Activated T-cell treated with anti-CD3 and anti-CD28 coated beads, Interleukin-2, amount 50 U/mL, for 24 hours (primary cell): ENCODE data around the gene FDX2.

Experiments used
- DNase-seq: peaks from one replicate; pipeline ENCODE4 v3.0.0-alpha.2; 2020
- H3K27ac Mint-ChIP-seq: 2 replicates; pipeline ENCODE4 v1.8.0; 2020; ENCODE audit warnings: mild to moderate bottlenecking, mixed read lengths
- H3K27me3 Mint-ChIP-seq: 2 replicates; pipeline ENCODE4 v1.8.0; 2020; ENCODE audit warnings: mixed read lengths
- H3K36me3 Mint-ChIP-seq: 2 replicates; pipeline ENCODE4 v1.8.0; 2020; ENCODE audit warnings: low read depth, mixed read lengths
- H3K4me1 Mint-ChIP-seq: 2 replicates; pipeline ENCODE4 v1.8.0; 2020; ENCODE audit warnings: low read depth, mixed read lengths
- H3K4me3 Mint-ChIP-seq: 2 replicates; pipeline ENCODE4 v1.8.0; 2020; ENCODE audit warnings: mild to moderate bottlenecking, moderate library complexity, mixed read lengths
- H3K9me3 Mint-ChIP-seq: 2 replicates; pipeline ENCODE4 v1.8.0; 2020; ENCODE audit warnings: mixed read lengths

The FDX2 gene

GRCh38 chr19:10269333-10270179, 46.3 kb downstream of the FDX2 start:
- DNase-seq: peak; percentile 93
- Mint-ChIP-seq H3K4me1 (peaks cover 37% of the 10 kb centered on the region), H3K9me3 (no peaks in the 10 kb centered on the region), H3K27ac (peak overlapping the region; percentile 97), H3K4me3 (peak overlapping the region; percentile 86), H3K36me3 (peaks cover 27% of the 10 kb centered on the region), H3K27me3 (no peaks in the 10 kb centered on the region)

- Mint-ChIP-seq H3K27me3 (no peaks in the 10 kb centered on the region), H3K27ac (no peak overlapping the region), H3K36me3 (peaks cover 19% of the 10 kb centered on the region), H3K4me1 (peaks cover 33% of the 10 kb centered on the region), H3K9me3 (no peaks in the 10 kb centered on the region), H3K4me3 (no peak overlapping the region)
- no peak for DNase-seq
These were observed 47.7 kb downstream of the FDX2 start for GRCh38 chr19:10268071-10268470.

- no peak for DNase-seq
These were observed 49.1 kb downstream of the FDX2 start for GRCh38 chr19:10266706-10267105.

GRCh38 chr19:10262771-10263170, 53.0 kb downstream of the FDX2 start:
- H3K27me3 Mint-ChIP-seq: no peaks in the 10 kb centered on the region
- no peak overlapping the region for H3K27ac Mint-ChIP-seq
- no peak for DNase-seq

More at GRCh38 chr19:10266706-10267105, 49.1 kb downstream of the FDX2 start:
- Mint-ChIP-seq H3K27me3 (no peaks in the 10 kb centered on the region), H3K4me1 (peaks cover 22% of the 10 kb centered on the region), H3K4me3 (no peak overlapping the region), H3K9me3 (no peaks in the 10 kb centered on the region), H3K36me3 (peaks cover 8% of the 10 kb centered on the region), H3K27ac (no peak overlapping the region)

GRCh38 chr19:10260141-10260584, 55.7 kb downstream of the FDX2 start:
- Mint-ChIP-seq H3K36me3 (peaks cover 49% of the 10 kb centered on the region), H3K9me3 (no peaks in the 10 kb centered on the region), H3K27ac (peak overlapping the region; percentile 95), H3K4me3 (peak overlapping the region; percentile 57), H3K4me1 (peaks cover 33% of the 10 kb centered on the region), H3K27me3 (no peaks in the 10 kb centered on the region)
- DNase-seq: peak; percentile 77

More at GRCh38 chr19:10262771-10263170, 53.0 kb downstream of the FDX2 start:
- Mint-ChIP-seq H3K36me3 (peaks cover 24% of the 10 kb centered on the region), H3K9me3 (no peaks in the 10 kb centered on the region), H3K4me3 (no peak overlapping the region), H3K4me1 (peaks cover 30% of the 10 kb centered on the region)
